AML-193 (cell line): ENCODE measurements around the gene TRIM14.
"Not testable (repeated sequence)": the region's sequence is repeated elsewhere in the genome, so short reads cannot be mapped to it uniquely, and the experiment has no call there.

Source experiments
- DNase-seq, 2 experiments: peaks; one replicate each; lab custom pipeline; 2025; lab: John Stamatoyannopoulos, UW

Gene TRIM14

DNA sequence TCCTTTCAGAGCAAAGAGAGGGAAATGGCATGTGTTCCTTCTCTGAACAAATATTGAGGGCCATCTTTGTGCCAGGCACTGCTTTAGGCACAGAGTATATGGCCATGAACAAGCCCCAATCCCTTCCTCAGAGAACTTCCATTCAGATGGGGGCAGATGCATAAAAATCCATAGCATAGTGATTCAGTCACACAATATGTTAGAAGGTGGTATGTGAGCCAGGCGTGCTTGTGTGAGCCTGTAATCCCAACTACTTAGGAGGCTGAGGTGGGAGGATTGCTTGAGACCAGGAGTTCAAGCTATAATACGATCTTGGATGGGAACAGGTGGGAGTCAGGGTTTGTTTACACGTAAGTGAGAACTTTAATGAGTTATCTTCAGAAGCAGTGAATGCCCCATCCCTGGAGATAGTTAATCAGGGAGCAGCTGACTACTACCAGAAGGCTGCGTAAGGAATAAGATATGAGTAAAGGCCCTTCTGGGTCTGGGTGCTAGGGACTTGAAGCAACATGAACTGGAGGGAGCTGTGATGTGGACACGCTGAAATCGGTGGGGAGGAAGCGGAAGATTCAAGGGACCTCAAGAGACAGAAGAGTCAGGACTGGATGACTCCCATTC lies 35.3 kb downstream of the TRIM14 start:
- no peak for DNase-seq

DNA sequence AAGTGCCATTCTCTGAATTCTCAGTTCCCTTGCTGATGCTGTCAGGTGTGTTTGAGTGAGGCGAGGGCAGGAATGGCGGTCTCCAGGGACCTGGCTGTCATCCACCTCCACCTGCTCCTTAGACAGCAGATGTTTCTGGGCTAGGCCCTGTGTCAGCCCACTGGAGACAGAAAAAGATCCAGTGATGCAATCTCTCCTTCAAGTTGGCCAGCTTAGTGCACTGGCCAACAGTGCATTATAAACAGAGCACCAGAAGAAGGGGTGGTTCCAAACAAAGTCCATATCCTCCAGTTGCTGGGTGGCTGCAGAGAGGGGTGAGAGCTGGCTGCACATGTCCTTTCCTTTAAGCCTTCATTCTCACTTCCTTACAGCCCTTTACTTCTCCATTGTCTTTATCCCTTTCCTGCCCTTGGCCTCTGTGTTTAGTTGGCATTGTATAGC lies 35.9 kb downstream of the TRIM14 start:
- no peak for DNase-seq

DNA sequence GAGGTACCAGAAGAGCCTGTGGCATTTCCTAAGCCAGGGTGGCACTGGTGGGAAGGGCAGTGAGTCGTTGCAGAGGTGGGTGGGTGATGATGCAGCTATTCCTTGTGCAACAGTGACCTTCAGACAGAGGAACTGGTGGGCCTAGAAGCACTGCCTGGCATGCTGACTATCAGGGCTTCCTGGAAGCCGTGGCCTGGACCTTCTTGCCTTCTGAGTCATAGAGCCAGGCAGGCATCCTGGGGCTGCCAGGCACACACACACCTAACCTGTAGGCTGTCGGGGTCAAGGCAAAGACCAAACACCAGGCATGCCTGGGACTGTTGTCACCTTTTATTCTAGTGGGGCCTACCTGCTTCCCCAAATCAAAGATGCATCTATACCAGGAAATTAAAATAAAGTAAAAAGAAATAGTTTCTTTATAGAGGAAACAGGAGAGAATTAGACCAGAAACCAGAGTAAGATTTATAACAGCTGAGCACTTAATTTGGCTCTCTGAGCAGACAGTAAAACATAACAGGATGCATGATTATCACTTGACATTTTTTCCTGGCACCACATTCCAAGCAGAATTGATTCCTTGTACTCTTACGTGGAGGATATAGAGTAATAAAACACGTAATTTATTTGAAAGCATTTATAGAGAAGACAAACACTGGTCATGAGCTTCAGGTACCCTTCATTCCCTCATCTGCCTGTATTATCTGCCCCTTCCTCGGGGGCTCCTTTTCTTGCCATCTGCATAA lies 37.4 kb downstream of the TRIM14 start:
- peak in 1 of 2 experiments; percentile 5 for DNase-seq

DNA sequence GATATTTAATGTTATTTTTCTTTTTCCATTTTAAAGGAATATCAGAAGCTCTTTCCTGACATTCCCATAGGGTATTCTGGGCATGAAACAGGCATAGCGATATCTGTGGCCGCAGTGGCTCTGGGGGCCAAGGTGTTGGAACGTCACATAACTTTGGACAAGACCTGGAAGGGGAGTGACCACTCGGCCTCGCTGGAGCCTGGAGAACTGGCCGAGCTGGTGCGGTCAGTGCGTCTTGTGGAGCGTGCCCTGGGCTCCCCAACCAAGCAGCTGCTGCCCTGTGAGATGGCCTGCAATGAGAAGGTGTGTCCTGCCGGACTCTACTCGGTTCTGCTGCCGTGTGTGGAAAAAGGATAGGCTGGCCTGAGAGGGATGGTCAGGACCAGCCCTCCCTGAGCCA lies 38.2 kb downstream of the TRIM14 start:
- DNase-seq: no peak

DNA sequence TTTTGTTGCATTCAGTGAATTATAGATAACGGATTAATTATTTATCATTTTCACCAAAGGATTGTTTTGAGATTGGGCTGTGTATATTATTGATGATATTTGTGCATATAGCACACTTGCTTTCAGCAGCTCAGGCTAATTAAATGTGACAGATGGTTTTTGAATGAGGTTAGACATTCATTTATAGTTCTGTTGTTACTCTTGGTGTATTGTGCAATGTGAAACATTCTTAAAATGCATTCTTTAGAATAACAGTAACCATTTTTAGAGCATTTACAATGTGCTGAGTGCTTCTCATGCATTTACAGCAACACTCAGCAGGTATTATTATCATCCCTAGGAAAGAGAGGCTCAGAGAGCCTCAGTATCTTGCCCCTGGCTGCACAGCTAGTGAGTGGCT lies 38.7 kb downstream of the TRIM14 start:
- DNase-seq: no peak

DNA sequence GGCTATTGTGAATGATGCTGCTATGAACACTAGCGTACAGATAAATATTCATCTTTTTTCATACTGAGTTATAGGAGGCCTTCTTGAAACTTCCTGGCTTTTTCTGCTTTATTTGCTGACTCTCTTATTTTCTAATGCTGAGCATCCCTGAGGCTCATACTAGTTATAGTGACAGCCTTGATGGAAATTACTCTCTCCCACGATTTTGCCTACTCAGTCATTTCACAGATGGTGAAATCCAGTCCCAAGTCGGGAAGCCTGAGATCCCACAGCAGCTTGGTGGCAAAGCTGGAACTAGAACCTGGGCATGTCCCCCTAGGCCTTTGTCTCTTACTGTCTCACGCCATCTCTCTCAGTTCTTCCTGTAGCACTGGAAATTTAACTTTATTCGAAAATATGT lies 40.1 kb downstream of the TRIM14 start:
- no peak for DNase-seq

DNA sequence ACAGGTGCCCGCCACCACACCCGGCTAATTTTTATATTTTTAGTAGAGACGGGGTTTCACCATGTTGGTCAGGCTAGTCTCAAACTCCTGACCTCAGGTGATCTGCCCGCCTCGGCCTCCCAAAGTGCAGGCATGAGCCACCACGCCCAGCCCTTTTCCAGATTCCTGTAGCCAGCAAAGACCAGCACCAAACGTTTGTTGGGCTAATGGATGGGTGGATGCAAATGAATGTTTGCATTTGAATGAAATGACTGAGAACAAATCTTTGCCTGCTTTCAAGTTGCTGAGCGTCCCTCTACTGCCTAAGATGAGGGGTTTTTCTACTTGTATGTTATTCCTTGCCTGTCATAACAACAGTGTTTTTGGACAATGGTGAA lies 42.5 kb downstream of the TRIM14 start:
- not testable (repeated sequence) for DNase-seq

DNA sequence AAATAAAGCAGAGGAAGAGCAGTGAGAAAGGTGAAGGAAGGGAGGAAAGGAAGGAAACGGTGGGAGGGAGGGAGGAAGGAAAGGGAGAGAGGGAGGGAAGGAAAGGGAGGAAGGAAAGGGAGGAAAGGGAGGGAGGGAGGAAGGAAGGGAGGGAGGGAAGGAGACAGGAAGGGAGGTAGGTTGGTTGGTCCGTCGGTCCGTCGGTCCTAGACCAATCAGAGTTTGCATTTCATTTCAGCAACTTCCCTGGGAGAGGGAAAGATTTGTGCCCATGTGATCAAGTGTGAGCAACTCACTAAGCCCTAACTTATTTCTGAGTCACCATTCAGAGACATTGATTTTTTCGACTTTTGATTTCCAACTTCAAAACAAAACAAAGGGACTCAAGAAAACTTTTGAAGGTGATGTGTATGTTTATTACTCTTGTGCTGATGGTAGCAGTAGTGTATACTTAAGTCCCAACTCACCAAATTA lies 43.7 kb downstream of the TRIM14 start:
- DNase-seq: no peak

DNA sequence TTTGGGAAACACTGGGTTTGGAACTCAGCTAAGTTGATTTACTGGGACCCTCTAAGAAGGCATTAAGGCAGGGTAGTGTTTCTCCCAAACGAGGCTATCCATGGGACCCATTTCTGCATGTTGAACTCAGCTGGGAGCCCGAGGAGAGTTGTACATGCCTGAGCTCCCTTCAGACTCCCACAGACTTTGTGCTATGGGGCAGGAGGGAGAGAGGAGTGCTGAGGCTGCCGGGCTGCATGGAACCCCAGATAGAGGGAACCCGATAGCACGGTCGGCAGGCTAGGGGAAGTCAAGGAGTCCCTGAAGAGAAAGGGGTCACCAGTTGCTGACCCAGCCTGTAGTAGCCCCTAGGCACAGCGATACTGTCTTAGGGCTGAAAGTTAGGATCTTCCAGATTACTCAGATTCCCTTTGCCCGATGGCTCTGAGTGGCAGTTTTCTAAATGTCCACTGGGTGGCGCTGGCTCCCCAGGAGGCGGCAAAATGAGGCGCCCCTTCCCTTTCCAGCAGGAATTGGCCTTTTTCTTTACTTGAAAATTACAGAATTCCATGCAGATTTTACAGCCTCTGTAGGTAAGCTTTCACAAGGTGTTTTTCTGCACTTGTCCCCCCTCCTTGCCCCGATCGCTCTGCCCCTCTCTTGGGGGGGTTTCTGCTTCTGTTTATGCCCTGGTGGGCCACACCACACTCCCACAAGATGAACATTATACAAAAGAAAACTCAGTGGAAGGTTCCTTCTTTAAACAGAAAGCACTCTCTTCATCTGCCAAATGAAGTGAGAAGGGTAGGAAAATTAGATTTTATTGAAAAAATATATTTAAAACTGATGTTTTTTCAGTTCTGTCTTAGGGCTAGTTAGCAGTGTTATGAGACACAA lies 44.7 kb downstream of the TRIM14 start:
- DNase-seq: peak in 1 of 2 experiments; percentile 21

DNA sequence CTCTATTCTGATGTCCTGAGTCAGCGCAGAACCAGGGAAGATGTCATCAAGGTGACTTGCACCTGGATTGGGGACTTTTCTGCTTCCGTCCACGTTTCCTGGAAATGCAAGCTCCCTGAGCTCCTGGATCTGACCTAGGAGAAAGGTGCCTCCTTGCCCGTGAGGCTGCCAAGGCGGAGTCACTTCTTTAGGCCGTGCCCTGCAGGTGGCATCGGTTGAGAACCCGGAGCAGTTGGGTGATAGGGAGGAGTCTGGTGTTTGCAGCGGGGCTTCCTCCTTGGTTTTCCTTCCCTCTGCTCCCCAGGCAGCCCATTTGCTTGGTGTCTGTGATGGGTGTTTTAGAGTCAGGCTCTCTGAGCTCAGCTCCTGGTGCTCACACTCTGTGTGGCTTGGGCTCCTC lies 47.3 kb downstream of the TRIM14 start:
- no peak for DNase-seq

DNA sequence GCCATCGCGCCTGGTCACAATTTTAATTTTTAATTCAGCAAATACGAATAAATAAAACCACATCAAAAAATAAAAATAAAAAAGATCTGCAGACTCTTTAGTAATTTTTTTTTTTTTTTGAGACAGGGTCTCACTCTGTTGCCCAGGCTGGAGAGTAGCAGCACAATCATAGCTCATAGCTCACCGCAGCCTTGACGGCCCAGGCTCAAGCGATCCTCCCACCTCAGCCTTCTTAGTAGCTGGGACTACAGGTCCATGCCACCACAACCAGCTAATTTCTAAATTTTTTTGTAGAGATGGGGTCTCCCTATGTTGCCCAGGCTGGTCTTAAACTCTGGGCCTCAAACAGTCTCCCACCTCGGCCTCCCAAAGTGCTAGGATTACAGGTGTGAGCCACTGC lies 48.3 kb downstream of the TRIM14 start:
- DNase-seq: no peak

DNA sequence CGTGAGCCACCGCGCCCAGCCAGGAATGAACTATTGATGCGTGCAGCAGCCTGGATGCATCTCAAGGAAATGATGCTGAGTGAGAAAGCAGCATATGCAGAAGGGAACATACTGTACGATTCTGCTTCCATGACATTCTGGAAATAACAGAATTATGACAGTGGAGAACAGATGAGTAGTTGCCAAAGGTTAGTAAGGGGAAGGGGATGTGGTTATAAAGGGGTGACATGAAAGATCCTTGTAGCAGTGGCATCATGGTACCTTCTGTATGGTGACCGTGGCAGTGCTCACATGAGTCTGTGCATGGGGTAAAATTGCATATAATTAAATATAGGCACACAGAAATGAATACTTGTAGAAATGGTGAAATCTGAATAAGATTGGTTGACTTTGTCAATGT lies 49.5 kb downstream of the TRIM14 start:
- DNase-seq: no peak

DNA sequence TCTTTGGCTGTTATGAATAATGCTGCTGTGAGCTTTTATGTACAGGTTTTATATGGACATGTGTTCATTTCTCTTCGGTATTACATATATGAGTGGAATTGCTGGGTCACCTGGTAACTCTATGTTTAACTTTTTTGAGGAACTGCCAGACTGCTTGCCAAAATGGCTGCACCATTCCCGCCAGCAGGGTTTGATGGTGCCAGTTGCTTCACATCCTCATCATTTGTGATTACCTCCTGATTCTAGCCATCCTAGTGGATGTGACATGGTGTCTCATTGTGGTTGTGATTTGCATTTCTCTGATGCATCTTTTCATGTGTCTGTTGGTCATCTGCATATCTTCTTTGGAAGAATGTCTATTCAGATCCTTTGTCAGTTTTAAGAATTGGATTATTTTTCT lies 51.8 kb downstream of the TRIM14 start:
- no peak for DNase-seq

DNA sequence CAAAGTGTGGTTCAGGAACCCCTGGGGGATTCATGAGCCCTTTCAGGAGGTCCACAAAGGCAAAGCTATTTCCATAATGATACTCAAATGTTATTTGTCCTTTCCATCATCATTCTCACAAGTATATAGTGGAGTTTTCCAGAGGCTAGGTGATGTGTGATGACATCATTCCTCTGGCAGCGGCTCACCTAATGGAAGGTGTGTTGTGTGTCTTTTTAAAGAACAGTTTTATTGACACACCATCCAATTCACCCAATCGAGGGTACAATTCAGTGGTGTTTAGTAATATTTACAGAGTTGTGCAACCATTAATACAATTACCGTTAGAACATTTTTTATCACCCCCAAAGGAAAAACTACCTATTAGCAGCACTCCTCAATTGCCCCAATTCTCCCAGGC lies 52.8 kb downstream of the TRIM14 start:
- no peak for DNase-seq

DNA sequence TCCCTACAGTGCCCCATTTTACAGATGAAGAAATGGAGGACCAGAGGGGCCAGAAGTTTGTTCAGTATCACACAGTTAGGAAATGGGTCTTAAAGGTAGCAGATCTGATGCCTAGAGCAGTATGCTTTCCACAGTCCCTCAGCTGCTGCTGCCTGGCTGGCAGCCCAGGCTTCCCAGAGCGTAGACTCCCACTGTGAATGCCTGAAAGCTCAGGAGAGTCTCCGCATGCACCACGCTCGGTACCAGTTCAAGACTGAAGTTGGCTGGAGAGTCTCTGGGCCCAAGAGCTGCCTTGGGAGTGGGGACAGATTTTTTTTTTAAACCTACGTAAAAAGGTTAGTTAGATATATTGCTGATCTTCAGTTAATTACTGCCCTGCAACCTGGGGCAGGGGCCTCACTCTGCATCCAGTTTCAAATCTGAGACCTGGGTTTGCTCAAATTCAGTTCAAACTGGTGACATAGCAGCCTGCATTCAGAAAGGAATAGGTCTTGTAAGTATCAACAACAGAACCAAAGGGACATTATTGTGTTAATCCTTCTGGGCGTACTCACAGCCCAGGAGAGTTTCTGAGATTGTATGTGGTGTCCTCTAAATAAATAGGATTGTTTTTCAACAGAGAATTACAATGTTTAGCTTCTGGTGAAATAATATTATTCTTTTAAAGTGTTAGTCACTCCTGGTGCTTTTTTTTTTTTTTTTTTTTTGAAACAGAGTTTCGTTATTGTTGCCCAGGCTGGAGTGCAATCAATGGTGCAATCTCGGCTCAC lies 54.2 kb downstream of the TRIM14 start:
- DNase-seq: no peak

DNA sequence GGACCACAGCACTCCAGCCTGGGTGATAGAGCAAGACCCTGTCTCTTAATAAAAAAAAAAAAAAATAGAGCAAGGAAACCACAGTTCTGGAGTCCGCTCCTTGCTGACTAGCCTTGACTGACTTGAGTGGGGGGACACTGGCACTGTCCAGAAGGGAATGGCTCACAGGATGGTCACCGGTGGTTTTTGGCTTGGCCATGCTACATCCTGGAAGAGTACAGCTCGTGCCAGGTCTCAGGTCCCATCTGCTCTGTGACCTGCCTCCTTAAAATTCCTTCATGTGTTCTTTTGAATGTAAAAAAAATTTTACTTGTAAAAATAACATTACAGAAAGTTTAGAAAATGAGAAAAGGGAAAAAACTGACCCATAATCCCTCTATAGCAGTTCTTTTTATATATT lies 56.9 kb downstream of the TRIM14 start:
- DNase-seq: no peak

DNA sequence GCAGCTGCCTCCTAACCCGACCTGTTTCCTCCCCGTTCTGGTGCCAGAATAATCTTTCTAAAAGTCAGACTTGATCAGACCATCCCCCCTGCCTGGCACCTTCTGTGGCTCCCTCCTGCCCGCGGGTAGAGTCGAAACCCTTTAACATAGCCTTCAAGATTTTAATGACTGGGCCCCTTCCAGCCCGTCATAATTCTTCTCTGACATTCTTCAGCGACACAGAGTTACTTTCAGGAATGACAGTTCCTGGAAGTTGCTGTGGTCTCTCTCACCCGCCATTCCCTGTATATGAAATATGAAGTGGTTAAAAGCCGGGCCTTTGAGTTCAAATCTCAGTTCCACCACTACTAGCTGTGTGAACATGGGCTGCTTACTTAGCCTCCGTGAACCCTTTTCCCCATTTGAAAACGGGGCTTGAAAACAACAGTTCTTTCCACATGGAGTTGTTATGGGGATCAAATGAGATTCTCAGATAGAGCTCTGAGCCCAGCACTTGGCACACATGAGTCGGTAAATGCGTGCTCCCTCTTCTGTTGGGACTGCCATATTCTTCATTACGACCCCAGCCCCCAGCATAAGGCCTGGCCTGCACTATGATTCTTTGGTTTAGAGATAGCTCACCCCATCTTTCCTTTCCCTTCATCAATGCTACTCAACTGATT lies 61.8 kb downstream of the TRIM14 start:
- DNase-seq: peak in 1 of 2 experiments; percentile 8

DNA sequence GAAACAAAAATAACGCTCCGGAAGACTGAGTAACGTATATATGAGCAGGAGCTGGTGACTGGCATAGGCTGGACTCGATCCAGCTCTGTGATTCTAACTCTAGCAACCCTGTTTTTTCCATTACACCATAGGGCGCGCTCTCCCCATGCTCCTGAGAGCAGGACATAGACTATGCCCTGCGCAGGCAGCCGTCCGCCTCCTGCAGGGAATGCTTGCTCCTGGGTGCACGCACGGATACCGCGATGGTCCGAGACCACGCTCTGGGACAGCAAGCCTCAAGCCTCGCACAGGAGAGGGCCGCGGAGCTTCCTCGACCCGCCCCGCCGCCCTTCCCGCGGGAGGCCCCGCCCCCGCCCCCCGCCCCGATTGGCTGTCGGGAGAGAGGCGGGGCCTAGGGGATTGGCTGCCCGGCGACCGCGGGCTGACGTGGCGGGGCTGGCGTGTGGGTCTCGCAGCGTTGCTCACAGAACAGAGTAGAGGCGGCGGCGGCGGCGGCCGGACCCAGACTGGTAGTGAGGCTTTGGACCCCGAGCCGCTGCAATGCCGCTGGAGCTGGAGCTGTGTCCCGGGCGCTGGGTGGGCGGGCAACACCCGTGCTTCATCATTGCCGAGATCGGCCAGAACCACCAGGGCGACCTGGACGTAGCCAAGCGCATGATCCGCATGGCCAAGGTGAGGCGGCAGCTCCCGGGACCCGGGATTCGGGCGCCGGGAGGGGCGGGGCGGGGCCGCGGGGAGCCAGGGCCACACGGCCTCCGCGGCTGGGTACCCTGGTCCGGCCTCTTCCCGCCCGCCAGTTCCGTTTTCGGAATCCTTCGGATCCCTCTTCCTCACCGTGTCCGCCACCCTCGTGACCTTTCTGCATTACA lies 62.5 kb downstream of the TRIM14 start, which contains the start of gene NANS:
NANS (plus strand) TSS at position 464 of the 869 bp plus-strand sequence; CDS start at position 541, 77 bp downstream.
- peak; percentile 84 to 86 for DNase-seq

DNA sequence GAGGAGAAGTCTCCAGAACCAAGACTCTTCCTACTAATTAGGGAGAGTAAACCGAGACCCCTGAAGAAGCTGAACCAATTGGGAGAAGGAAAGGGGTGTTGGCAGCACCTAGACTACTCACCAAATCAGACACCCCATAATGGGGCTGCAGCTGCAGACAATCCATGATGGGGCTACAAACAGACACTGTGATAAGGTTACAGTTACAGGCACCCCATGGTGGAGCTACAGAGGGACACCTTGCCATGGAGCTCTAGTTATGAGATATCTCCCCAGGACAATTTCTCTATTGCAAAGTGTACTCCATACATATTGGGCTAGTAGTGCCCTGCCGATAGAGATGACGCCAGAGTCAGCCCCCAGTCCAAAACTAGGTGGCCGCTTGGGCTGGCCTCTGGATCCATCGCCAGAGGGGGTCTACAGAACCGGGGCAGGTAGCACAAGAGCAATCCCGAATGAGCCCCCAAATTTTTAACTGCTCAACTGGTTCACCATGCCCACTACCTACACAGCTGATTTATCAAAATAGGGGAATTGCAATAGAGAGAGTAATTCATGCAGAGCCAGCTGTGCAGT lies 64.6 kb downstream of the TRIM14 start:
- DNase-seq: no peak

DNA sequence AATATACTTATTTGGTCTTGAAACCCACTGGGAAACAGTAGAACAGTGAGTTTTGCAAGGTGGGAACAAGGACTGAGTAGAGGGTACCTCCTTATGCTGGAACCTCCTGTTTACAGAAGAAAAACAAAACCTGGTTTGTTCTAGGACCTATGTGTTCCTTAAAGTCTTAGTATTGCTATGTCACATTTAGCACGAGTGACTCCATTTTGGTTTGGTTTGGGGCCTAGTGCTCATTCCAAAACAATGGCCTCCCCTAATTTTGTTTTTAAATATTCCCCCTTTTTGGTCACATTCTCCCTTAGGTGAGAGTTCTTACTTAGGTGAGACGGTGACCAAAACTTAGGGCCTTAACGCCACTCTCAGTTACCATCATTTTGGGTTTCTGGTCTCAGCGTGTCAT lies 68.7 kb downstream of the TRIM14 start:
- DNase-seq: no peak
